ENCODE data around the gene GRIK1.

DNA sequence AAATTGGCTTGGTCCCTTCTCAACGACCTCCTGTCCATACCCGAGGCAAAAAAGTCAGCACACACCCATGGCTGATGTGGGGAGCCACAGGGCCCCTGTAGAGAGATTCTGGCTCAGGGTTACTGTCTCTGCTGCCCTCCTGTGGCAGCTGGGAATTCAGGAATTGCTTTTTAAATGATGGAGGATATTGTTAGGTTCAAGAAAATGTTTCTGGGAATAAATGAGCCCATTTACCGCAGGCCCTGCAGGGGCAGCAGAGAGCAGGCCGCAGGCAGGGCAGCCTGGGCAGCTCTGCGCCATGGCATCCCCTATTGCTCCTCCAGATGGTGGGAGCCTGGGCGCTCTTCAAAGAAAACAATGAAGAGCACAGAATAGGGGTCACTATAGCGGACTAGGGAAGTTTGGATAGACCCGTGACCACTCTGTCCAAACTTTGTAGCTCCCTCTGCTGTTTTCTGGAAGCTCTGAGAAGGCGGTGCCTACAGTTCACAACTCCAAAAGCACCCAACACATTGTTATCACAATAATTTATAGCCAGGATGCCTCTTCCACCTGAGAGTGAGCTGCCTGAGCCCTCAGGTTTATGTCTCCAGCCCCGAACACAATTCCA, 440.0 kb downstream of the GRIK1 start:
- TF ChIP-seq, protein P1, sequence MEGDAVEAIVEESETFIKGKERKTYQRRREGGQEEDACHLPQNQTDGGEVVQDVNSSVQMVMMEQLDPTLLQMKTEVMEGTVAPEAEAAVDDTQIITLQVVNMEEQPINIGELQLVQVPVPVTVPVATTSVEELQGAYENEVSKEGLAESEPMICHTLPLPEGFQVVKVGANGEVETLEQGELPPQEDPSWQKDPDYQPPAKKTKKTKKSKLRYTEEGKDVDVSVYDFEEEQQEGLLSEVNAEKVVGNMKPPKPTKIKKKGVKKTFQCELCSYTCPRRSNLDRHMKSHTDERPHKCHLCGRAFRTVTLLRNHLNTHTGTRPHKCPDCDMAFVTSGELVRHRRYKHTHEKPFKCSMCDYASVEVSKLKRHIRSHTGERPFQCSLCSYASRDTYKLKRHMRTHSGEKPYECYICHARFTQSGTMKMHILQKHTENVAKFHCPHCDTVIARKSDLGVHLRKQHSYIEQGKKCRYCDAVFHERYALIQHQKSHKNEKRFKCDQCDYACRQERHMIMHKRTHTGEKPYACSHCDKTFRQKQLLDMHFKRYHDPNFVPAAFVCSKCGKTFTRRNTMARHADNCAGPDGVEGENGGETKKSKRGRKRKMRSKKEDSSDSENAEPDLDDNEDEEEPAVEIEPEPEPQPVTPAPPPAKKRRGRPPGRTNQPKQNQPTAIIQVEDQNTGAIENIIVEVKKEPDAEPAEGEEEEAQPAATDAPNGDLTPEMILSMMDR (IDR thresholded peaks at IDR 0.05; ENCODE audit: poor library complexity, severe bottlenecking), result no peak
- TF ChIP-seq RAD21 (conservative IDR thresholded peaks at IDR 0.05) (no peak), POLR2AphosphoS5 (IDR thresholded peaks at IDR 0.05) (no peak), EZH2 (IDR thresholded peaks at IDR 0.05; ENCODE audit: borderline replicate concordance, insufficient read depth, low read length, poor library complexity, severe bottlenecking) (no peak)
